ENCODE results near the gene FHAD1.

The FHAD1 gene

DNA sequence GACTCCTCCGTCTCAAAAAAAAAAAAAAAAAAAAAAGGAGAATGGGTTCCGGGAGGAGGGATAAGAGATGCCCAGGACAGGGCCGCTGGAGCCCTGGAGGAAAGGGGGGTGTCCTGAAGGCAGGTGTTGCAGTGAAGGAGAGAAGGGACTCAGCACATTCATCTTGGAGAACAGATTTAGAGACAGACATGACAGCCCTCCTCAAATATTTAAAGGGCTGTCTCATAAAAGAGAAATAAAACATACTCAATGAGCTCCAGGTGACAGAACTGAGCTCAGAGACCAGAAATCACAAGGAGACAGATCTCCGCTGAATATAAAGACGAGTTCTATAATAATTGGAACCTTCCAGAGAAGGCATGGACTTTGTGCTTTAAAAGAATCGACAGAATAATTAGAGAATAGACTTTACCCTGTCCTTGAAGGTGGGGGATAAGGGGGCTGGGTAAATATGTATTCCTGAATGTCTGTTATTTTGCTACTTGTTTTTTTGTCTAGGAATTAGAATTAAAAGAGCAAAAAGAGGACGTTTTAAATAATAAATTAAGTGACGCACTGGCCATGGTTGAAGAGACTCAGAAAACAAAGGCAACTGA is 110.7 kb downstream of the FHAD1 start:
- Histone ChIP-seq H3K27me3 (ENCODE audit: control insufficient read depth, insufficient read depth, low read length) (no peaks in the 10 kb centered on the region), H3K4me1 (no peaks in the 10 kb centered on the region), H2AFZ (no peak overlapping the region), H3K36me3 (ENCODE audit: control insufficient read depth, insufficient read depth, low read length) (no peaks in the 10 kb centered on the region), H3K4me3 (ENCODE audit: low read depth, low read length) (no peak overlapping the region), H3K9me3 (ENCODE audit: control insufficient read depth, low read length) (no peaks in the 10 kb centered on the region), H3K79me2 (no peaks in the 10 kb centered on the region), H3K9ac (no peak overlapping the region), H3K27ac (no peak overlapping the region), H3K4me2 (ENCODE audit: low read length) (no peak overlapping the region)
- TF ChIP-seq CTCF (IDR thresholded peaks at IDR 0.05): no peak

GRCh38 chr1:15358565-15359133 is 111.6 kb downstream of the FHAD1 start:
- H3K27ac ChIP-seq: no peak overlapping the region
- no peak for TF ChIP-seq CTCF (IDR thresholded peaks at IDR 0.05)
- no peaks in the 10 kb centered on the region for H3K9me3 ChIP-seq (ENCODE audit: control insufficient read depth, low read length)
- H3K4me1 ChIP-seq: no peaks in the 10 kb centered on the region
- no peaks in the 10 kb centered on the region for H3K27me3 ChIP-seq (ENCODE audit: control insufficient read depth, insufficient read depth, low read length)
- no peak overlapping the region for H2AFZ ChIP-seq
- no peak overlapping the region for H3K9ac ChIP-seq
- no peak overlapping the region for H3K4me2 ChIP-seq (ENCODE audit: low read length)
- no peak overlapping the region for H3K4me3 ChIP-seq (ENCODE audit: low read depth, low read length)
- no peaks in the 10 kb centered on the region for H3K36me3 ChIP-seq (ENCODE audit: control insufficient read depth, insufficient read depth, low read length)
- no peaks in the 10 kb centered on the region for H3K79me2 ChIP-seq

GRCh38 chr1:15360700-15361099 is 113.7 kb downstream of the FHAD1 start:
- Histone ChIP-seq H3K4me3 (ENCODE audit: low read depth, low read length) (no peak overlapping the region), H2AFZ (no peak overlapping the region)
- no peak for TF ChIP-seq CTCF (IDR thresholded peaks at IDR 0.05)

DNA sequence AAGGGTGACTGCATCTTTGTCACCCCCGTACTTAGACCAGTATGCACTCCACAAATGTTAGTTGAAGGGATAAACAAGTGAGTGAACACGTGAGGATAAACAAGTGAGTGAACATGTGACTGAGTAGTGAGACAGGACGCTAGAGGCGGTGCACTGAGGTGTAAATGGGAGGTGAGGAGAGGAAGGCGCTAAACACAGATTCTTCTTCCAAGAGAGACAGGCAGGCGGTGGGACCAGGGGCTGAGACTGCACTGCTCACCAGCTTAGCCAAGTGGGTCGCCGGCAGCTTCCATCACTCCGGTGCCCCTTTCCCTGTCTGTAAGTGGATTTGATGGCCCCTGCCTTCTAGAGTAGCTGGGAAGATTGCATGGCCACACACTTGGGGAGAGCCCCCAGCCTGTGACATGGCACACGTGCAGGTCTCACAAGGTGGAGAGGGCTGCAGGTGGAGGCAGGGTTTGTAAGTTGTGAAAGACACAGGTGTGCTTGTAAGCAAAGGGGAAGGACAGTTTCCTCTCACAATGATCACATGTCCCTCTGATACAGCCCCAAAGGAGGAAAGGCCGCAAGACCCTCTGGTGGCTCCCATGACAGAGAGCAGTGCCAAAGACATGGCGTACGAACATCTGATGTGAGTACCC is 115.2 kb downstream of the FHAD1 start:
- Histone ChIP-seq H3K79me2 (no peaks in the 10 kb centered on the region), H3K27ac (no peak overlapping the region), H3K9me3 (ENCODE audit: control insufficient read depth, low read length) (no peaks in the 10 kb centered on the region), H3K4me1 (peaks cover 2% of the 10 kb centered on the region), H3K9ac (no peak overlapping the region), H3K27me3 (ENCODE audit: control insufficient read depth, insufficient read depth, low read length) (no peaks in the 10 kb centered on the region), H3K4me3 (ENCODE audit: low read depth, low read length) (no peak overlapping the region), H3K36me3 (ENCODE audit: control insufficient read depth, insufficient read depth, low read length) (no peaks in the 10 kb centered on the region), H2AFZ (no peak overlapping the region), H3K4me2 (ENCODE audit: low read length) (no peak overlapping the region)
- no peak for TF ChIP-seq CTCF (IDR thresholded peaks at IDR 0.05)

More at GRCh38 chr1:15360700-15361099, 113.7 kb downstream of the FHAD1 start:
- no peak overlapping the region for H3K4me2 ChIP-seq (ENCODE audit: low read length)
- H3K79me2 ChIP-seq: no peaks in the 10 kb centered on the region
- no peaks in the 10 kb centered on the region for H3K9me3 ChIP-seq (ENCODE audit: control insufficient read depth, low read length)
- no peak overlapping the region for H3K27ac ChIP-seq
- H3K4me1 ChIP-seq: no peaks in the 10 kb centered on the region
- no peaks in the 10 kb centered on the region for H3K36me3 ChIP-seq (ENCODE audit: control insufficient read depth, insufficient read depth, low read length)
- H3K9ac ChIP-seq: no peak overlapping the region
- H3K27me3 ChIP-seq (ENCODE audit: control insufficient read depth, insufficient read depth, low read length): no peaks in the 10 kb centered on the region

Measured in parathyroid adenoma (tissue), 2 donors.